CD4-positive, alpha-beta T cell (primary cell): ENCODE data around the gene MTHFD2L. TPM values are rescaled to one million over a fixed set of nuclear protein-coding genes. Genes with fewer than 3 reads are reported as not detected.

Experiments used
- ATAC-seq: fragments of 200-7000 bp; cut with Tn5 transposase; one replicate; pipeline ENCODE4 v1.10.0; 2022; ENCODE audit warnings: mild to moderate bottlenecking; ENCODE audit not compliant: poor library complexity
- CTCF ChIA-PET: fragments of 350-600 bp; sonication (Branson Sonifier 250); formaldehyde crosslinking; loops from one replicate; lab custom pipeline; 2021; ENCODE audit warnings: antibody characterized with exemption, inconsistent platforms; lab: Charles Lee
- POLR2A ChIA-PET: fragments of 350-600 bp; sonication (Branson Sonifier 250); formaldehyde crosslinking; loops from one replicate; lab custom pipeline; 2021; ENCODE audit warnings: antibody characterized with exemption, inconsistent platforms; lab: Charles Lee
- DNase-seq, 14 experiments: peaks; one replicate each; pipeline ENCODE4 v3.0.0-alpha.2; 2013 to 2020; ENCODE audit warnings: mixed read lengths in 2 of 14
- H3K27ac ChIP-seq, 2 donors: one replicate each; pipeline versions ENCODE4 v1.5.1 to v1.7.0; 2013; ENCODE audit warnings: low read length in 2 of 2, low read depth in 1 of 2, mild to moderate bottlenecking in 1 of 2
- H3K27me3 ChIP-seq, 2 experiments: 1 replicate in 1 of 2; 2 replicates in 1 of 2; pipeline versions ENCODE4 v1.6.1 to v1.7.0; 2013; ENCODE audit warnings: low read length in 2 of 2, control low read depth in 1 of 2, mild to moderate bottlenecking in 1 of 2, moderate library complexity in 1 of 2; ENCODE audit not compliant: insufficient read depth in 2 of 2, control insufficient read depth in 1 of 2
- H3K36me3 ChIP-seq: one replicate; pipeline ENCODE4 v1.6.1; 2013; ENCODE audit warnings: low read length, control low read depth; ENCODE audit not compliant: insufficient read depth
- H3K4me1 ChIP-seq: one replicate; pipeline ENCODE4 v1.6.1; 2013; ENCODE audit warnings: low read length, control low read depth; ENCODE audit not compliant: insufficient read depth
- H3K4me3 ChIP-seq: one replicate; pipeline ENCODE4 v1.5.1; 2013; ENCODE audit warnings: mild to moderate bottlenecking, low read length, moderate library complexity
- H3K9me3 ChIP-seq, 2 experiments: 1 replicate in 1 of 2; 2 replicates in 1 of 2; pipeline versions ENCODE4 v1.6.1 to v1.7.0; 2013; ENCODE audit warnings: low read length in 2 of 2, mild to moderate bottlenecking in 2 of 2, control low read depth in 1 of 2, moderate library complexity in 1 of 2; ENCODE audit not compliant: control insufficient read depth in 1 of 2, insufficient read depth in 1 of 2
- H3K27ac Mint-ChIP-seq: one replicate; pipeline ENCODE4 v1.8.0; 2020; ENCODE audit warnings: mixed read lengths
- H3K27me3 Mint-ChIP-seq: one replicate; pipeline ENCODE4 v1.8.0; 2021; ENCODE audit warnings: mixed read lengths
- H3K36me3 Mint-ChIP-seq: one replicate; pipeline ENCODE4 v1.8.0; 2021; ENCODE audit warnings: low read depth, mixed read lengths
- H3K4me1 Mint-ChIP-seq: one replicate; pipeline ENCODE4 v1.8.0; 2021; ENCODE audit warnings: low read depth, mixed read lengths
- H3K4me3 Mint-ChIP-seq: one replicate; pipeline ENCODE4 v1.8.0; 2020; ENCODE audit warnings: mild to moderate bottlenecking, mixed read lengths
- H3K9me3 Mint-ChIP-seq: one replicate; pipeline ENCODE4 v1.8.0; 2020; ENCODE audit warnings: mixed read lengths
- CTCF ChIP-seq: fragments of 200-600 bp; IDR thresholded peaks from one replicate; pipeline ENCODE4 v1.8.0; 2022; ENCODE audit warnings: antibody characterized with exemption, mild to moderate bottlenecking
- intact Hi-C, 2 experiments: fragments of 100-400 bp; cut with DNase I in 1 of 2; cut with micrococcal nuclease in 1 of 2; formaldehyde crosslinking; loops; one replicate each; pipeline versions ENCODE4 v1.15.1 to v1.9.0; 2023 to 2025; cut with DNase I, micrococcal nuclease
- total RNA-seq, 174 experiments: library from RNA in 2 of 174; stranded (reverse) in 2 of 174; gene quantifications; one replicate each; pipeline ENCODE4 v1.2.3 and lab custom pipeline; 2021 to 2026

MTHFD2L gene
- total RNA-seq, 2 experiments from 2014 or later: 13.7 to 14.4 TPM

GRCh38 chr4:74217365-74217764, 59.4 kb downstream of the MTHFD2L start:
- ChIA-PET CTCF (no interaction called here), POLR2A (no interaction called here)
- H3K36me3 Mint-ChIP-seq: peaks cover 21% of the 10 kb centered on the region
- no peaks in the 10 kb centered on the region for H3K4me1 Mint-ChIP-seq
- TF ChIP-seq CTCF: no peak
- H3K27ac ChIP-seq: no peak overlapping the region
- no peaks in the 10 kb centered on the region for H3K4me1 ChIP-seq
- H3K9me3 Mint-ChIP-seq: no peaks in the 10 kb centered on the region
- intact Hi-C loops: no loop called here
- H3K27ac Mint-ChIP-seq: no peak overlapping the region
- DNase-seq (no peak), ATAC-seq (no peak)
- no peaks in the 10 kb centered on the region for H3K27me3 ChIP-seq
- no peaks in the 10 kb centered on the region for H3K9me3 ChIP-seq
- no peak overlapping the region for H3K4me3 ChIP-seq
- no peaks in the 10 kb centered on the region for H3K36me3 ChIP-seq
- H3K4me3 Mint-ChIP-seq: no peak overlapping the region
- no peaks in the 10 kb centered on the region for H3K27me3 Mint-ChIP-seq

- intact Hi-C loops: no loop called here
- no peaks in the 10 kb centered on the region for H3K27me3 Mint-ChIP-seq
- H3K27ac ChIP-seq: no peak overlapping the region
- DNase-seq (no peak), ATAC-seq (no peak)
- no peaks in the 10 kb centered on the region for H3K36me3 ChIP-seq
- no peak for TF ChIP-seq CTCF
- no peak overlapping the region for H3K4me3 Mint-ChIP-seq
- H3K9me3 Mint-ChIP-seq: no peaks in the 10 kb centered on the region
- H3K4me1 ChIP-seq: no peaks in the 10 kb centered on the region
- POLR2A ChIA-PET: no interaction called here
- H3K4me3 ChIP-seq: no peak overlapping the region
- H3K36me3 Mint-ChIP-seq: peaks cover 12% of the 10 kb centered on the region
- H3K27me3 ChIP-seq: no peaks in the 10 kb centered on the region
- H3K4me1 Mint-ChIP-seq: no peaks in the 10 kb centered on the region
- H3K27ac Mint-ChIP-seq: no peak overlapping the region
- CTCF ChIA-PET: no interaction called here
- H3K9me3 ChIP-seq: no peaks in the 10 kb centered on the region
These were observed 60.3 kb downstream of the MTHFD2L start for GRCh38 chr4:74218201-74218600.

GRCh38 chr4:74219240-74219639, 61.3 kb downstream of the MTHFD2L start:
- H3K36me3 Mint-ChIP-seq: peaks cover 2% of the 10 kb centered on the region
- CTCF ChIA-PET: no interaction called here
- Histone ChIP-seq H3K27me3 (no peaks in the 10 kb centered on the region), H3K27ac (no peak overlapping the region), H3K4me1 (no peaks in the 10 kb centered on the region), H3K4me3 (no peak overlapping the region), H3K9me3 (no peaks in the 10 kb centered on the region), H3K36me3 (no peaks in the 10 kb centered on the region)
- no peaks in the 10 kb centered on the region for H3K9me3 Mint-ChIP-seq
- no peak for DNase-seq
- POLR2A ChIA-PET: no interaction called here
- intact Hi-C loops: no loop called here
- no peaks in the 10 kb centered on the region for H3K27me3 Mint-ChIP-seq
- no peak for ATAC-seq
- no peak overlapping the region for H3K4me3 Mint-ChIP-seq
- no peak overlapping the region for H3K27ac Mint-ChIP-seq
- no peaks in the 10 kb centered on the region for H3K4me1 Mint-ChIP-seq
- no peak for TF ChIP-seq CTCF
